ENCODE measurements around the gene JDP2. TPM values are rescaled to one million over a fixed set of nuclear protein-coding genes. Genes with fewer than 3 reads are reported as not detected.

The JDP2 gene
- total RNA-seq, 1 donor from 2014 or later: 59.2 TPM

DNA sequence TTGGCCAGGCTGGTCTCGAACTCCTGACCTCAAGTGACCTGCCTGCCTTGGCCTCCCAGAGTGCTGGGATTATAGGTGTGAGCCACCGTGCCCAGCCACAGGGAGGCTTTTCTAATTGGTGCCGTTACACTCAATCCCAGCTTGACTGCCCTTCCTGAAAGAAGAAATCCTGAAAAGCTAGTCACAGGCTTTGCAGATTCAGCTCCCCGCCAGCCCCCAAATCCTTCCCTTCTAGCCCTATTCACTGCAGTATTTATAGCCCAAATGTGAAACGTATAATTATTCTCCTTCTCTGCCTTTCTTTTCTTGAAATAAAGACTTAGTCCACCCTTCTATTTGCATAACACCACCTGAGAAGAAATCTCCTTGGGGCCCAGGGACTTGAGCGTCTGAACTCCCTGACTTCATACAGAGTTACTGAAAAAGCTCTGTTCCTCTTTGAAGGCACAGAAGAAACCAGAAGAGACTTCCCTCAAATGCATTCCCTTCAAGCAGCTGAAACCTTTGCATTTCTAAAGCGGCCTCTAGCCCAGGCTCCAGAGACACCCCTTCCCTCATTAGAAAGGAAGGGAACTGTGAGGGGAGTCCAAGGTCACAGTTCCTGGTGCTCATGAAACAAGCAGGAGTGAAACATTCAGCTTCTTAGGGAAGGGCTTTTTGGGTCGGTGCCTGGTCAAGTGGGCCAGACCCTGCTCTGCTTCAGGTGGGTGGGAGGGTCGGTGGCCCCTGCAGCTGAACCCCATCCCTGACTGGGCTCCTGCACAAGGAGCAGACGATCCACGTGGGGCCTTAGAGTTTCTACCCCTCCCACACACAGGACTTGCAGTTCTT, 52.2 kb downstream of the JDP2 start:
- no peaks in the 10 kb centered on the region for H3K27me3 ChIP-seq (ENCODE audit: low read depth)
- intact Hi-C loops (cut with DNase I): loop anchor here (10.0 kb wide), 1 partner anchor 345 kb away; no protein-coding TSS in a partner anchor
- H3K4me1 ChIP-seq: no peaks in the 10 kb centered on the region
- H3K4me3 ChIP-seq: no peak overlapping the region
- H3K9me3 ChIP-seq: no peaks in the 10 kb centered on the region
- ATAC-seq: no peak
- H3K36me3 ChIP-seq: peaks cover 12% of the 10 kb centered on the region
- TF ChIP-seq, protein P1, sequence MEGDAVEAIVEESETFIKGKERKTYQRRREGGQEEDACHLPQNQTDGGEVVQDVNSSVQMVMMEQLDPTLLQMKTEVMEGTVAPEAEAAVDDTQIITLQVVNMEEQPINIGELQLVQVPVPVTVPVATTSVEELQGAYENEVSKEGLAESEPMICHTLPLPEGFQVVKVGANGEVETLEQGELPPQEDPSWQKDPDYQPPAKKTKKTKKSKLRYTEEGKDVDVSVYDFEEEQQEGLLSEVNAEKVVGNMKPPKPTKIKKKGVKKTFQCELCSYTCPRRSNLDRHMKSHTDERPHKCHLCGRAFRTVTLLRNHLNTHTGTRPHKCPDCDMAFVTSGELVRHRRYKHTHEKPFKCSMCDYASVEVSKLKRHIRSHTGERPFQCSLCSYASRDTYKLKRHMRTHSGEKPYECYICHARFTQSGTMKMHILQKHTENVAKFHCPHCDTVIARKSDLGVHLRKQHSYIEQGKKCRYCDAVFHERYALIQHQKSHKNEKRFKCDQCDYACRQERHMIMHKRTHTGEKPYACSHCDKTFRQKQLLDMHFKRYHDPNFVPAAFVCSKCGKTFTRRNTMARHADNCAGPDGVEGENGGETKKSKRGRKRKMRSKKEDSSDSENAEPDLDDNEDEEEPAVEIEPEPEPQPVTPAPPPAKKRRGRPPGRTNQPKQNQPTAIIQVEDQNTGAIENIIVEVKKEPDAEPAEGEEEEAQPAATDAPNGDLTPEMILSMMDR (IDR thresholded peaks at IDR 0.05): no peak
- H3K27ac ChIP-seq: no peak overlapping the region
- DNase-seq: no peak

GRCh38 chr14:75482366-75482765, 54.5 kb downstream of the JDP2 start:
- H3K27me3 ChIP-seq (ENCODE audit: low read depth): no peaks in the 10 kb centered on the region
- no peaks in the 10 kb centered on the region for H3K4me1 ChIP-seq
- TF ChIP-seq, protein P1 (IDR thresholded peaks at IDR 0.05): no peak
- no peak overlapping the region for H3K27ac ChIP-seq
- H3K36me3 ChIP-seq: no peaks in the 10 kb centered on the region
- ATAC-seq: no peak
- H3K4me3 ChIP-seq: no peak overlapping the region
- intact Hi-C loops (cut with DNase I): loop anchor here (10.0 kb wide), 1 partner anchor 348 kb away; no protein-coding TSS in a partner anchor
- no peak for DNase-seq
- H3K9me3 ChIP-seq: no peaks in the 10 kb centered on the region

GRCh38 chr14:75484711-75485429, 57.0 kb downstream of the JDP2 start:
- no peak overlapping the region for H3K4me3 ChIP-seq
- no peak overlapping the region for H3K27ac ChIP-seq
- no peak for ATAC-seq
- intact Hi-C loops (cut with DNase I): loop anchor here (10.0 kb wide), 1 partner anchor 350 kb away; no protein-coding TSS in a partner anchor
- TF ChIP-seq, protein P1 (IDR thresholded peaks at IDR 0.05): no peak
- H3K9me3 ChIP-seq: no peaks in the 10 kb centered on the region
- H3K4me1 ChIP-seq: no peaks in the 10 kb centered on the region
- H3K27me3 ChIP-seq (ENCODE audit: low read depth): no peaks in the 10 kb centered on the region
- DNase-seq: no peak
- no peaks in the 10 kb centered on the region for H3K36me3 ChIP-seq

- Histone ChIP-seq H3K4me1 (no peaks in the 10 kb centered on the region), H3K36me3 (no peaks in the 10 kb centered on the region), H3K9me3 (no peaks in the 10 kb centered on the region), H3K27me3 (ENCODE audit: low read depth) (no peaks in the 10 kb centered on the region), H3K27ac (no peak overlapping the region), H3K4me3 (no peak overlapping the region)
- intact Hi-C loops (cut with DNase I): loop anchor here (10.0 kb wide), 1 partner anchor 352 kb away; no protein-coding TSS in a partner anchor
- no peak for ATAC-seq
- TF ChIP-seq, protein P1 (IDR thresholded peaks at IDR 0.05): no peak
- no peak for DNase-seq
Observed at GRCh38 chr14:75486318-75486717, 58.5 kb downstream of the JDP2 start.

DNA sequence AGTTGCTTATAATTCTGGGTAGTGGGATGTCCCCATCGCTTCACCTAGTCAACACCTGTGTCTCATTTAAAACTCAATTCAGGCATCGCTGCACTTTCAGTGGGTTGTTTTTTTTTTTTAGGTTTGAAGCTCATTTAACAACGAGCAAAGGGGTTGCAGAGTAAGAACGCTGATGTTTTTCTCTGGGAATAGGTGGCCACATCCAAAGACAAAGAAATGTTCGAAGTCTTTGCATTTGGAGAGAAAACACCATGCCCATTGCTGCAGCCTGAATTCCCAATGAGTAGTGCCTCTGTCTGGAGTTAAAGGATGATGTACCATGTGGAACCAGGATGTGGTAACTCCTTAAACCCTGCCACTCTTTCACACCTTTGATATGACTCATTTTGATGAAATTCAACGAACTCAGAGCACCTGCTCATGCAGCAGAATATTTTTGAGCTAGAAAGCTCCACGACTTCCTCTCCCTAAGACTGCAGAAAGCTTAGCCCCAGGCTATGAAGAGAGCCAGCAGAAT, 59.4 kb downstream of the JDP2 start:
- H3K27ac ChIP-seq: no peak overlapping the region
- DNase-seq: no peak

More for the DNA sequence above, 59.4 kb downstream of the JDP2 start:
- no peaks in the 10 kb centered on the region for H3K27me3 ChIP-seq (ENCODE audit: low read depth)
- H3K4me3 ChIP-seq: no peak overlapping the region
- no peaks in the 10 kb centered on the region for H3K9me3 ChIP-seq
- ATAC-seq: no peak
- TF ChIP-seq, protein P1 (IDR thresholded peaks at IDR 0.05): no peak
- H3K36me3 ChIP-seq: no peaks in the 10 kb centered on the region
- no peaks in the 10 kb centered on the region for H3K4me1 ChIP-seq
- intact Hi-C loops (cut with DNase I): loop anchor here (10.0 kb wide), 1 partner anchor 352 kb away; no protein-coding TSS in a partner anchor

All from lower lobe of right lung (tissue), 2 donors.